ENCODE results near the gene EDEM3. TPM values are rescaled to one million over a fixed set of nuclear protein-coding genes. Genes with fewer than 3 reads are reported as not detected.

Gene EDEM3
- total and polyA plus RNA-seq, 2 donors (not counting 1 experiment from before 2014, with no cell fraction given), result 4.3 to 20.9 TPM

DNA sequence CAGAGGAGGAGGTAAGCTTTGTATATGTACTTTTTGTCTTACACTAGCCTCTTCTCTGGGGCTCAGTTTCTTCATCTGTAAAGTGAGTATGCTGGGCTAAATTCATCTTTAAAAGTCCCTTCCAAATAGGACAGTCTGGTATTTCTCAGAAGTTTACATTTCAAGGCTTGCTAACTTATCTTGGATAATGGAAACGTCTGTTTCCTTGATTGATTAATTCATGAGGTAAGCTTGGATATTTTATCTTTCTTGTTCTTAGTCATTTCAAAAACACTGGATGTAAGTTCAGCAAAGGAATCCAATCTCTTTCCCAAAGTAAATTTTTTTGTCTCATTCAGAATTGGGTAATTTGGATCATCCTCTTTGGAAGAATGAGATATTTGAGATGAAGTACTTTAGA lies 111.0 kb downstream of the EDEM3 start:
- intact Hi-C loops (cut with micrococcal nuclease), result no loop called here
- H3K4me3 ChIP-seq (ENCODE audit: control extremely low read depth in 1 of 5, extremely low read depth in 1 of 5, insufficient read depth in 1 of 5, low read depth in 2 of 5, low read length in 4 of 5), result no peak overlapping the region
- TF ChIP-seq, protein P1, sequence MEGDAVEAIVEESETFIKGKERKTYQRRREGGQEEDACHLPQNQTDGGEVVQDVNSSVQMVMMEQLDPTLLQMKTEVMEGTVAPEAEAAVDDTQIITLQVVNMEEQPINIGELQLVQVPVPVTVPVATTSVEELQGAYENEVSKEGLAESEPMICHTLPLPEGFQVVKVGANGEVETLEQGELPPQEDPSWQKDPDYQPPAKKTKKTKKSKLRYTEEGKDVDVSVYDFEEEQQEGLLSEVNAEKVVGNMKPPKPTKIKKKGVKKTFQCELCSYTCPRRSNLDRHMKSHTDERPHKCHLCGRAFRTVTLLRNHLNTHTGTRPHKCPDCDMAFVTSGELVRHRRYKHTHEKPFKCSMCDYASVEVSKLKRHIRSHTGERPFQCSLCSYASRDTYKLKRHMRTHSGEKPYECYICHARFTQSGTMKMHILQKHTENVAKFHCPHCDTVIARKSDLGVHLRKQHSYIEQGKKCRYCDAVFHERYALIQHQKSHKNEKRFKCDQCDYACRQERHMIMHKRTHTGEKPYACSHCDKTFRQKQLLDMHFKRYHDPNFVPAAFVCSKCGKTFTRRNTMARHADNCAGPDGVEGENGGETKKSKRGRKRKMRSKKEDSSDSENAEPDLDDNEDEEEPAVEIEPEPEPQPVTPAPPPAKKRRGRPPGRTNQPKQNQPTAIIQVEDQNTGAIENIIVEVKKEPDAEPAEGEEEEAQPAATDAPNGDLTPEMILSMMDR (IDR thresholded peaks at IDR 0.05), result no peak
- no peak for TF ChIP-seq EZH2 (IDR thresholded peaks at IDR 0.05; ENCODE audit: borderline replicate concordance, insufficient read depth, low read depth, low read length, poor library complexity, severe bottlenecking)
- WGBS (ENCODE audit: insufficient coverage), result no CpG with 5 or more reads among the region's 1 CpG
- ChIA-PET POLR2A (no interaction called here), CTCF (no interaction called here)
- H4K20me1 ChIP-seq (ENCODE audit: control insufficient read depth, insufficient read depth, low read length, poor library complexity, severe bottlenecking), result no peaks in the 10 kb centered on the region
- H3K36me3 ChIP-seq (replicated peaks in 1 of 2; ENCODE audit: control extremely low read depth in 1 of 2, control insufficient read depth in 1 of 2, extremely low read depth in 1 of 2, insufficient read depth in 2 of 2, low read length in 1 of 2), result no peaks in the 10 kb centered on the region
- no peak overlapping the region for H3K4me3 Mint-ChIP-seq
- DNase-seq (no peak), ATAC-seq (ENCODE audit: low read depth) (no peak)
- no peaks in the 10 kb centered on the region for H3K79me2 ChIP-seq (ENCODE audit: control insufficient read depth, insufficient read depth, low read length)
- peaks cover 24% of the 10 kb centered on the region for H3K27me3 Mint-ChIP-seq
- H3K27me3 ChIP-seq (replicated peaks in 1 of 4; ENCODE audit: control extremely low read depth in 1 of 4, control insufficient read depth in 3 of 4, insufficient read depth in 4 of 4, low read length in 3 of 4), result no peaks in the 10 kb centered on the region
- no peak overlapping the region for H3K27ac Mint-ChIP-seq
- no peaks in the 10 kb centered on the region for H3K9me3 Mint-ChIP-seq (ENCODE audit: insufficient read depth)
- no peaks in the 10 kb centered on the region for H3K4me1 ChIP-seq (ENCODE audit: control insufficient read depth in 2 of 2, insufficient read depth in 2 of 2, low read length in 2 of 2)
- no peak overlapping the region for H3K9ac ChIP-seq (ENCODE audit: low read length)
- no peaks in the 10 kb centered on the region for H3K9me3 ChIP-seq (ENCODE audit: control extremely low read depth in 1 of 3, control insufficient read depth in 2 of 3, insufficient read depth in 1 of 3, low read length in 2 of 3)
- no peak overlapping the region for H3K4me2 ChIP-seq (replicated peaks; ENCODE audit: low read depth, low read length, poor library complexity, severe bottlenecking)
- H2AFZ ChIP-seq (ENCODE audit: insufficient read depth, low read depth, low read length, poor library complexity, severe bottlenecking), result no peak overlapping the region
- H3K4me1 Mint-ChIP-seq, result no peaks in the 10 kb centered on the region
- no peak overlapping the region for H3K27ac ChIP-seq (ENCODE audit: low read length in 2 of 2)

DNA sequence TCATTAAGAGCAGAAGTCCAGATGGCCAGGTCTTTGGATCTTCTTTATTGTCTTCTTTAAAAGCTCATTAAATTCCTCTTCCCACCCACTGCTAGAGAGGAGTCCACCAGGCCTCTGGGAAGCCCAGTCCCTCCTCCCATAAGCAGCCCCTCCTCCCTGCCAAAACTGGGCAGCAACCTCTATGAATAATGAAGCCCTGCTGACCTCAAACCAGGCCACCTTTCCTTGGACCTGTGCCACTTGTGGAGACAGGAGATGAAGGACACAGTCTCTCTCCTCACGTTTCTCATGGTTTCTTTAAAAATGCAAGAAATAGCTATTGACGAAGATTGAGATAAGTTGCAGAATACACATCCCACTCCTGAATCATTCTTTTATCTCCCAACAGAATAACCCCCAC lies 112.8 kb downstream of the EDEM3 start:
- H3K27me3 ChIP-seq (replicated peaks in 1 of 4; ENCODE audit: control extremely low read depth in 1 of 4, control insufficient read depth in 3 of 4, insufficient read depth in 4 of 4, low read length in 3 of 4), result no peaks in the 10 kb centered on the region
- TF ChIP-seq, protein P1 (IDR thresholded peaks at IDR 0.05), result no peak
- TF ChIP-seq EZH2 (IDR thresholded peaks at IDR 0.05; ENCODE audit: borderline replicate concordance, insufficient read depth, low read depth, low read length, poor library complexity, severe bottlenecking), result no peak
- H2AFZ ChIP-seq (ENCODE audit: insufficient read depth, low read depth, low read length, poor library complexity, severe bottlenecking), result no peak overlapping the region
- 100% methylated on average over 2 of the region's 2 CpGs for WGBS (ENCODE audit: insufficient coverage)
- ATAC-seq (ENCODE audit: low read depth) (no peak), DNase-seq (no peak)
- no peaks in the 10 kb centered on the region for H4K20me1 ChIP-seq (ENCODE audit: control insufficient read depth, insufficient read depth, low read length, poor library complexity, severe bottlenecking)
- no peak overlapping the region for H3K4me3 Mint-ChIP-seq
- intact Hi-C loops (cut with micrococcal nuclease), result no loop called here
- H3K27ac ChIP-seq (ENCODE audit: low read length in 2 of 2), result no peak overlapping the region
- no peak overlapping the region for H3K4me3 ChIP-seq (ENCODE audit: control extremely low read depth in 1 of 5, extremely low read depth in 1 of 5, insufficient read depth in 1 of 5, low read depth in 2 of 5, low read length in 4 of 5)
- H3K4me2 ChIP-seq (replicated peaks; ENCODE audit: low read depth, low read length, poor library complexity, severe bottlenecking), result no peak overlapping the region
- ChIA-PET POLR2A (no interaction called here), CTCF (no interaction called here)
- H3K4me1 Mint-ChIP-seq, result no peaks in the 10 kb centered on the region
- no peaks in the 10 kb centered on the region for H3K79me2 ChIP-seq (ENCODE audit: control insufficient read depth, insufficient read depth, low read length)
- no peaks in the 10 kb centered on the region for H3K36me3 ChIP-seq (replicated peaks in 1 of 2; ENCODE audit: control extremely low read depth in 1 of 2, control insufficient read depth in 1 of 2, extremely low read depth in 1 of 2, insufficient read depth in 2 of 2, low read length in 1 of 2)
- no peaks in the 10 kb centered on the region for H3K9me3 Mint-ChIP-seq (ENCODE audit: insufficient read depth)
- no peak overlapping the region for H3K9ac ChIP-seq (ENCODE audit: low read length)
- H3K9me3 ChIP-seq (ENCODE audit: control extremely low read depth in 1 of 3, control insufficient read depth in 2 of 3, insufficient read depth in 1 of 3, low read length in 2 of 3), result no peaks in the 10 kb centered on the region
- H3K4me1 ChIP-seq (ENCODE audit: control insufficient read depth in 2 of 2, insufficient read depth in 2 of 2, low read length in 2 of 2), result no peaks in the 10 kb centered on the region
- H3K27ac Mint-ChIP-seq, result no peak overlapping the region
- peaks cover 25% of the 10 kb centered on the region for H3K27me3 Mint-ChIP-seq
